Brain microvascular endothelial cell (primary cell): ENCODE measurements around the gene CSNK2A3.

Experiments
- DNase-seq: peaks from one replicate; pipeline ENCODE4 v3.0.0-alpha.2; 2020
- H3K27ac ChIP-seq: fragments of 250-450 bp; sonication (Bioruptor Pico); 2 replicates; pipeline ENCODE4 v1.5.1; 2020; ENCODE audit warnings: mild to moderate bottlenecking, moderate library complexity
- H3K27me3 ChIP-seq: fragments of 250-450 bp; sonication (Bioruptor Pico); replicated peaks from 2 replicates; pipeline ENCODE4 v1.5.1; 2020; ENCODE audit warnings: mild to moderate bottlenecking
- H3K36me3 ChIP-seq: fragments of 250-450 bp; sonication (Bioruptor Pico); replicated peaks from 2 replicates; pipeline ENCODE4 v1.5.1; 2020; ENCODE audit warnings: mild to moderate bottlenecking
- H3K4me3 ChIP-seq: 2 replicates; pipeline ENCODE4 v1.5.1; 2011; ENCODE audit warnings: low read depth, mild to moderate bottlenecking, control low read depth, low read length, moderate library complexity
- CTCF ChIP-seq: IDR thresholded peaks from 2 replicates; pipeline ENCODE4 v1.5.1; 2011; ENCODE audit warnings: low read depth, mild to moderate bottlenecking, moderate library complexity, low read length, control low read depth, inconsistent platforms; ENCODE audit errors: missing control alignments
- in situ Hi-C: cut with HindIII; loops from 2 replicates; pipeline ENCODE4 v1.10.0; 2017; ENCODE audit warnings: low sequenced_read_pairs, low pct_ligation_motif_present

The CSNK2A3 gene

GRCh38 chr11:11320825-11321224 lies 32.2 kb downstream of the CSNK2A3 start:
- H3K4me3 ChIP-seq, result no peak overlapping the region
- H3K27ac ChIP-seq, result no peak overlapping the region
- in situ Hi-C loops, result no loop called here
- no peak for DNase-seq
- no peaks in the 10 kb centered on the region for H3K27me3 ChIP-seq
- H3K36me3 ChIP-seq, result no peaks in the 10 kb centered on the region
- TF ChIP-seq CTCF, result no peak

GRCh38 chr11:11318961-11319360 lies 34.1 kb downstream of the CSNK2A3 start:
- no peaks in the 10 kb centered on the region for H3K36me3 ChIP-seq
- in situ Hi-C loops, result no loop called here

GRCh38 chr11:11318461-11318860 lies 34.6 kb downstream of the CSNK2A3 start:
- Histone ChIP-seq H3K27ac (no peak overlapping the region), H3K27me3 (no peaks in the 10 kb centered on the region), H3K36me3 (no peaks in the 10 kb centered on the region), H3K4me3 (no peak overlapping the region)
- no peak for DNase-seq
- no peak for TF ChIP-seq CTCF
- in situ Hi-C loops, result no loop called here

More at GRCh38 chr11:11318961-11319360, 34.1 kb downstream of the CSNK2A3 start:
- Histone ChIP-seq H3K27me3 (no peaks in the 10 kb centered on the region), H3K27ac (no peak overlapping the region), H3K4me3 (no peak overlapping the region)
- TF ChIP-seq CTCF, result no peak
- no peak for DNase-seq

- H3K27ac ChIP-seq, result no peak overlapping the region
- no peaks in the 10 kb centered on the region for H3K27me3 ChIP-seq
- no peaks in the 10 kb centered on the region for H3K36me3 ChIP-seq
- in situ Hi-C loops, result no loop called here
- TF ChIP-seq CTCF, result no peak
- no peak for DNase-seq
- H3K4me3 ChIP-seq, result no peak overlapping the region
These were observed 36.3 kb downstream of the CSNK2A3 start for GRCh38 chr11:11316651-11317230.

- Histone ChIP-seq H3K36me3 (no peaks in the 10 kb centered on the region), H3K27me3 (no peaks in the 10 kb centered on the region), H3K27ac (no peak overlapping the region), H3K4me3 (no peak overlapping the region)
- in situ Hi-C loops, result no loop called here
- no peak for DNase-seq
- no peak for TF ChIP-seq CTCF
These were observed 39.0 kb downstream of the CSNK2A3 start for GRCh38 chr11:11313902-11314692.
